Activated T-cell treated with anti-CD3 and anti-CD28 coated beads for 24 hours (primary cell): ENCODE data around the gene CUTC.

ENCODE experiments used
- DNase-seq: peaks from one replicate; pipeline ENCODE4 v3.0.0-alpha.2; 2020; ENCODE audit warnings: low read depth

CUTC gene

DNA sequence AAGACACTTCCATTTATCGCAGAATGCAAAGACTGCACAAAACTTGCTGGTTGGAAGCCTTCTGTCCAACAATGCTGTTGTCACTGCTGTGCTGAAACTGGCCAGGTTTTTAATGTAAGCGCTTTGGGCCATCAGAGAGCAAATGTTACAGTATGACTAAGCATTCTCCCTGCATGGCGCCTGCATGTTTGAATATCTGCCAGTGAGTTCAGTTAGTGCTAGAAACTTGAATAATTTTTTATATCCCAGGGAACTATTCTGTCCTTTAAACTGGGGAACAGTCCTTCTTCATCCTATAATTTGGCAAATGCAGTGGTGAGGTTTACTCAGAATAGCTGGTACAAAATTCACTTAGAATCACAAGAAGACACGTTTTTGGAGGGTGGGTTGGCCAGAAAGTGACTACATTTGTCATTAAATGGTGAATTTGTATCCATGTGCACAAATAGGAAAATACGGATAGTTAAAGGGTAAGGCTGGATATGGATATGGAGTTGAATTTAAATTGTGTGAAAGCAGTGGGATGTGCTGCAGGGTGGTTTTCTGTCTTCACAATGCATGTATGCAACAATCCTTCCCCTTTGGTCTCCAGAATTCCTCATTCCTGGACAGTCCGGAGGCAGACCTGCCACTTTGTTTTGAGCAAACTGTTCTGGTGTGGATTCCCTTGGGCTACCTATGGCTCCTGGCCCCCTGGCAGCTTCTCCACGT lies 52.1 kb downstream of the CUTC start:
- no peak for DNase-seq

DNA sequence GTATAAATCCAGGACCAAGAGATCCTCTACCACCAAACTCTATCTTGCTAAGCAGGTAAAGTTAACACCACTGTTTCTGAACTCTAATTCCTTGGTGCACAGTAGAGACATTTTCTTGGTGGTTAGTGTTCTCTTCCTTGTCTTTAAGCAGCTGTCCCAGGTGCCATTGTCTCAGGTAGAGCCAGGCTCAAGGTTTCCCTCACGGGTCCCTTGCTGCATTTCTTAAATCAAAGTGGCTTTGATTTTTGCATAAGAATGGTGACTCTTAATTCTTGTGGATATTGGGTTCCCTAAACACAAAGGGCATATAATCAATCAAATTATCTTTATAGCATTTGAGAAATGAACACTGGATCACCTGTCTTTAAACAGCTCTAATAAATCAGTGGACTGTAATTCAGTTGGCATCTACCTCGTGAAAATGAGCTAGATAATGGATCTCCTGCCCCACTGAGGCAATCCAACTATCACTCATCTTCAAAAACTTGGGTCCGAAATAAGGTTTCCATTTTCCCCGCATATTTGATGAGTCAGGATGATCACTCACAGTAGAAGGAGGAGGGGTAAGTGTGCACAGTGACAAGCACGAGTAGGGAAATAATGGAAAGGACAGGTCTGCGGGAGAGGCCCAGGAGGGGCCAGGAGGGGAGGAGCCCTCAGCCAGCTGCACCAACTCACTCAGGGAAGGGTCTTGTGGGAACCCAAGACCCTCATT lies 52.9 kb downstream of the CUTC start:
- DNase-seq = no peak

DNA sequence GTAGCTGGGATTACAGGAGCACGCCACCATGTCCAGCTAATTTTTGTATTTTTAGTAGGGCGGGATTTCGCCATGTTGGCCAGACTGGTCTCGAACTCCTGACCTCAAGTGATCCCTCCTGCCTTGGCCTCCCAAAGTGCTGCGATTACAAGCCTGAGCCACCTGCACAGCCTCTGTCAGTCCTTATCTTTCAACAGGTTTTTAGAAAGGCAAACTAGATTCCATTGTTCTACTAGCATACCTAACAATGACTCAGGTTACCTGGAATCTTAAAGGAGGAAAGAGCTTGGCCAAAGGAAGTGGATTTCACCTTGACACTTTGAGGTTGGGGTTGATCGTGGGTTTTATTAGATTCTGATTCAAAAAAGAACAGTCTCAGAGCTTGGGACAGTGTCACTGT lies 53.6 kb downstream of the CUTC start:
- DNase-seq = no peak

DNA sequence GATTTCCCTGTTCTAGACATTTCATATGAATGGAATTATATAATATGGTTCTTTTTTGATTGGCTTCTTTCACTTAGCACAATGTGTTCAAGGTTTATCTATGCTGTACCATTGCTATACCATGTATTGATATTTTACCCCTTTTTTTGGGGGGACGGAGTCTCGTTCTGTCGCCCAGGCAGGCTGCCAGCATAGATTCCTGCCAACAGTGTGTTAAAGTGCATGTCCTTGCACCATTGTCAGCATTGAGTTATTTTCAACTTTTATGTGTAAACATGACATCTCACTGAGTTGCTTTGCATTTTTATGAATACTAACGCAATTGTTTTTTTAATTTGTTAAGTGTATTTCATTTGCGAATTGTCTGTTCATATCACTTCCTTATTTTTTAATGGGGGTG lies 55.3 kb downstream of the CUTC start:
- DNase-seq = no peak

DNA sequence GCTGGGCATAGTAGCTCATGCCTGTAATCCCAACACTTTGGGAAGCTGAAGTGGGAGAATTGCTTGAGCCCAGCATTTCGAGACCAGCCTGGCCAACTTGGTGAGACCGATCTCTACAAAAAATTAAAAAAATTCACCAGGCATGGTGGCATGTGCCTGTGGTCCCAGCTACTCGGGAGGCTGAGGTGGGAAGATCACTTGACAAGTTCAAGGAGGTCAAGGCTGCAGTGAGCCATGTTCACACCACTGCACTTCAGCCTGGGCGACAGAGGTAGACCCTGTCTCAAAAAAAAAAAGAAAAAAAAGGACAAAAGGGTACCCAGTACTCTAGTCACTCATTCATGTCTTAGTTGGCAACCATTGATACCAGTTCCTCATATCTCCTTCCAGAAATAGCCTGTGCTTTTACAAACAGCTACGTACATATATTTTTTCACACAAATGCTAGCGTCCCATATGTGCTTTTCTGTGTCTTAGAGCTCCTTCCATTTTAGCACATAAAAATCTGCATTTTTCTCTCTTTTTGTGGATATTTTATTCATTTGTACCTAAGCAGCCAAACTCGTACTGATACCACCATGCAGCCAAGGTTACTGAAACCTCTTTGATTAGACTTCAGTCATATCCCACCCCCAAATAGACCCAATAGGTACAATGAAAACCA lies 55.9 kb downstream of the CUTC start:
- no peak for DNase-seq

DNA sequence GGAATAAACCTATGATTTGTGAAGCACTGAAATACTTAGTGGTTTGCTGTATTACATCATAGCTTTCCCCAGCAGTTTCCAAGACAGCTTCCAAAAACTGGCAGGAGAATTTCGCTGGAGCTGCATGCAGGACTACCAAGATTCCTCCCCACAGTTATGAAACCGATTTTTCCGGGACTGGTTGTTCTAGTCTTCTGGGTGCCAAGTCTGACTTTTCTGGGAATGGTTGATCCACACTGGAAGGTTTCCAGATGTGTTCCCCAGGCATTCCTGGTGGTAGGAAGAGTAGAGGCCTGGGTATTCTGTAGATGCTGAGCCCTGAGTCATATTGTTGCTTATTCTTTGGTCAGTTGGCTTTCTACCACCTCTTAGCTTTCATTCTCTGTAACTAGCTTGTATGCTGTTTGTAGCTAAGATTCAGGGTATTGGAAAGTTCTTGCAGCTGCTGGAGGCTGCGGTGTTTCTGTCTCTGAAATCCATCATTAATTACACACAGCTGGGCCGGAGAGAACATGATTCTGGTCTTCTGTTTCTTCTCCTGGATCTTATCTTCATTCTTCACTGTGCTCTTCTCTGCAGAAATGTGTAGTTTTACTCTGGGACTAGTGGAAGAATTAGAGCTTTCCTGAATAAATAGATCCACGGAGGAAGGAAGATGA lies 56.7 kb downstream of the CUTC start:
- no peak for DNase-seq

DNA sequence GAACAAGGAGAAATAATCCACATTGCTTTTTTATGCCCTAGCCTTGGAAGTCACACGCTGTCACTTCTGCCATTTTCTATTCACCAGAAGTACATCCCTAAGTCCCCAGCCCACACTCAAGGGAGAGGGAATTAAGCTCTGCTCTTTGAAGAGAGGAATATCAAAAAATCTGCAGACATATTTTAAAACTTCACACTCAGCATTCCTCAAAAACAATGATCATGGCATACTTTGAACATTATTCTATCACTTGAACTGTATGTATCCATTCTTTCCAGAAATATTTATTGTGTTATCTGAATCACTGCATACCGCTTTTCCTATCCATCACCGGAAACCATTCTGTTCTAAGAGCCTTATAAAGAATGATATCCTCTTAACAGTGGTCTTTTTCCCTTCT lies 59.8 kb downstream of the CUTC start:
- no peak for DNase-seq

DNA sequence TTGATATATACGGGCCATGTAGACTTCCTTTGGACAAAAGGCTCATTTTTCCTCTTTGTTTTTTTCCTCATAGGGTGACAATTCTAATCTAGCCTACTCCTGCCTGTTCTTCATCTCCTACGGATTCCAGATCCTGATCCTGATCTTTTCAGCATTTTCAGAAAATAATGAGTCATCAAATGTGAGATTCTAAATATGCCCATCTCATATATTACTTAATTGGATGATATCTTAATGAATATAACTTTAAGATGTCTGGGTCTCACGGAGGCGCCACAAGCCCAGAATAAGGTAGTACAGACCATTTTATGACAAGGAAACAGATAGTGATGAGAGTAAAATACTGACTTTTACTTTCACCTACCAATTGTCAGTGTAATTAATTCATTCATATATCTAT lies 61.8 kb downstream of the CUTC start:
- no peak for DNase-seq

DNA sequence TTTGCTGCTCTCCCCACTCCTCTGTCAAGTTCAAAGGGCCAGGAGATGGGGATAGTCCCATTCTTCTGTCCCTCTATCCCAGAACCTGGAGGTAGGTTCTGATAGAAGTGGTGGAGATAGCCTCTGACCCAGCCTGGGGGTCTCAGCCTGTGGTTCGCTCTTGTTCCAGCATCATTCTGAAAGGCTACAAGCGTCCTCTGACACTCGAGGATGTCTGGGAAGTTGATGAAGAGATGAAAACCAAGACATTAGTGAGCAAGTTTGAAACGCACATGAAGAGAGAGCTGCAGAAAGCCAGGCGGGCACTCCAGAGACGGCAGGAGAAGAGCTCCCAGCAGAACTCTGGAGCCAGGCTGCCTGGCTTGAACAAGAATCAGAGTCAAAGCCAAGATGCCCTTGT lies 64.9 kb downstream of the CUTC start:
- DNase-seq = no peak

DNA sequence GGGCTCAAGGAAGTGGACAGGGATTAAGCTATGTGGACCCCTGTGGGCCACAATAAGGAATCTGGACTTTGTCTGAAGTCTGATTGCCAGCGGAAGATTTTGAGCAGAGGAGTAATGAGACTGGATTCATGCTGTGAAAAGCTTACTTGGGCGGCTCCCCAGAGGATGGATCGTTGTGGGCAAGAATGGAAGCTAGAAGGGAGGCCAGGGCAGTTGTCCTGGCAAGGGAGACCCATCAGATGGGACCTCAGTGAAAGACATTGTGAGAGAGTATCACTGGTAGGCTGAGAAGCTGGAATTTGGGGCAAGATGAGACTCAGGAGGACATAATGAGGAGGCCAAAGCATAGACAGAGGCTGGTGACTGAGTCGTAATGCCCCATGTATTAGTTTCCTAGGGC lies 66.0 kb downstream of the CUTC start:
- no peak for DNase-seq

DNA sequence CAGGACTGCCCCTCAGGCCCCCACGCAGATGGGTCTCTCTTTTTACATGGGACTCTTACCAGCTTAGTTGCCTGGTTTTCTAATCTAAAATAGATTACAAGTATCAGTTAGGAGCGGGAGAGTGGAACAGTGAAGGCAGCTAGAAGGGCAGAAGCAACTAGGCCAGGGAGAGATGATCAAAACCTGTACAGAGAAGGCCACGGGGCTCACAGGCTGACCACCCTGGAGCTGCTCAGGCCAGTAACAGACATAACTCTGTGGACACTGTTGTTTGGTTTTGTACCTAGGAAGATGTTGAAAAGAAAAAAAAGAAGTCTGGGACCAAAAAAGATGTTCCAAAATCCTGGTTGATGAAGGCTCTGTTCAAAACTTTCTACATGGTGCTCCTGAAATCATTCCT lies 66.9 kb downstream of the CUTC start:
- DNase-seq = no peak

DNA sequence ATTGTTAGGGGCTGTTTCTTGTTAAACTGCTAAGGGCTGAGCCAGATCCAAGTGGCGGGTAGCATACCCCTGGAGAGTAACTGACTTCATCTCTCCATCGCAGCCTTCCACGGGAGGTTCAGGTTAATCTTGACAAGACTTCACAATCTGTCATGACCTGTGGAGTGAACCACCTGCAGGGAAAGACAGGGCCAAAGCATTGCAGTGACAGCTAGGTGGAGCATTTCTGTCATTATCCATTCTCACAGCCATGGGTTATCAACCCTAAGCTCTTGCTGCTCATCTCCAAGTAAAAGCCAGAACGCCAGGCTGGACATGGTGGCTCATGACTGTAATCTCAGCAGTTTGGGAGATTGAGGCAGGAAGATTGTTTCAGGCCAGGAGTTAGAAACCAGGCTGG lies 67.6 kb downstream of the CUTC start:
- DNase-seq = no peak

DNA sequence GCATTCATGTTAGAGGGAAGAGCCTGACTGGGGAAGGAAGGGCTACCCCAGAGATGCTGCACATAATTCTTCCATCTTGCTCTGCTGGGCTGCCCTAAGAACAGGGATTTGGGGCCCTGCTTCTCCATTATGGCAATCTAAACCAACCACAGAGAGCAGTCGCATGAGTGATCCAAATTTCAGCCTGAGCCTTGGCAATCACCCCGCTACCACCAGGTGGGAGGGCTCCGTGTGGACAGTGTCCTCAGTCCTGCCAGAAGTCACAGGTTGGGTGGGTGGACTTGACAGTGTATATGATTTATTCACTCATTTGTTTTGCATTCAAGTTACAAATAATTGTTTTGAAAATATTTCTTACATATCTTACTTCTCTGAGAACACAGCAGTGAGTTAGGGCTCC lies 72.4 kb downstream of the CUTC start:
- no peak for DNase-seq

DNA sequence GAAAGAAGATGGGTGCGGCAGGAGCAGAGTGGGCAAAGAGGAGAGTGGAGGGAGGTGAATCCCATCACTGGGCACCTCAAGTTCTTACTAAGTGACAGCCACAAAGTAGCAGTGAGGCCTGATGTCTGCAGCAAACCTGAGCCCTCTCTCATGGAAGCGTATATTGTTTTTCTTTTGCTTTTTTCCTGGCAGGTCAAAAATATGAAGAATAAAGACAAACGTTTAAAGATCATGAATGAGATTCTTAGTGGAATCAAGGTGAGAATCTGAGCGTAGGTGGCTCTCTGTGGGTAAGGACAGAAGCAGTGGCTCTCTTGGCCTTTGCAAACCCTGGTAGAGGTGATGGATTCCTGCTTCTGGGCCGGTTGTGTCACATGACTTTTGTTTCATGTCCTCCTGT lies 73.2 kb downstream of the CUTC start:
- no peak for DNase-seq
